Mesothelial cell of epicardium (in vitro differentiated cells): ENCODE data around the gene OTUB2. TPM values are rescaled to one million over a fixed set of nuclear protein-coding genes. Genes with fewer than 3 reads are reported as not detected.

Experiments
- DNase-seq, 2 experiments: peaks; one replicate each; pipeline ENCODE4 v3.0.0; 2021; ENCODE audit warnings: low spot score in 2 of 2; ENCODE audit not compliant: unreplicated experiment in 2 of 2
- H3K27ac Mint-ChIP-seq: 2 replicates; pipeline ENCODE4 v1.8.0; 2021; ENCODE audit warnings: mixed read lengths
- H3K27me3 Mint-ChIP-seq: 2 replicates; pipeline ENCODE4 v1.8.0; 2021; ENCODE audit warnings: low read depth, mixed read lengths
- H3K36me3 Mint-ChIP-seq: 2 replicates; pipeline ENCODE4 v1.8.0; 2021; ENCODE audit warnings: mixed read lengths
- H3K4me1 Mint-ChIP-seq: 2 replicates; pipeline ENCODE4 v1.8.0; 2021; ENCODE audit warnings: mixed read lengths
- H3K4me3 Mint-ChIP-seq: 2 replicates; pipeline ENCODE4 v1.8.0; 2021; ENCODE audit warnings: mild to moderate bottlenecking, moderate library complexity, mixed read lengths
- H3K9me3 Mint-ChIP-seq: 2 replicates; pipeline ENCODE4 v1.8.0; 2021; ENCODE audit warnings: mixed read lengths
- total RNA-seq: library from RNA; stranded (reverse); gene quantifications from 3 replicates; pipeline ENCODE4 v1.2.1, GENCODE V29; 2021
- TF ChIP-seq, protein P1 (sequence below): fragments of 200-600 bp; sonication (generic); IDR thresholded peaks from one replicate; pipeline ENCODE4 v1.5.0; 2021; ENCODE audit warnings: antibody characterized with exemption; ENCODE audit not compliant: unreplicated experiment

Gene OTUB2
- total RNA-seq, 1 donor from 2014 or later = 6.6 TPM

DNA sequence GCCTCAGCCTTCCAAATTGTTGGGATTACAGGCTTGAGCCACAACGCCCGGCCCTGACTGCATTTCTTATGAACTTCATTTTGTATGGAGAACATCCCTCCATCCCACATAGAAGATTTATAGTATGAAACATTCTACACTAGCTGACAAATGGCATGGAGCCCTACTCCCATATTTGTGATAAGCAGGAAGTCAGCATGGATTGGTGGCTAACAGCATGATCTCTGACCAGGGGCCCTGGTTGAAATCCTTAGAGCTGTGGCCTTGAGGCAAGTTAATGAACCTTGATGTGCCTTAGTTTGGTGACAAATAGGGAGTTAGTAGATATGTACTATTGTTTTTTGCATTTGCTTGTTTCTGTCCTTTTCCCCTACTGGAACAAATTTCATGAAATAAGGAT lies 67.3 kb downstream of the OTUB2 start:
- DNase-seq = no peak
- H3K4me3 Mint-ChIP-seq = no peak overlapping the region
- peaks cover 6% of the 10 kb centered on the region for H3K36me3 Mint-ChIP-seq
- no peaks in the 10 kb centered on the region for H3K9me3 Mint-ChIP-seq
- H3K27ac Mint-ChIP-seq = no peak overlapping the region
- TF ChIP-seq, protein P1, sequence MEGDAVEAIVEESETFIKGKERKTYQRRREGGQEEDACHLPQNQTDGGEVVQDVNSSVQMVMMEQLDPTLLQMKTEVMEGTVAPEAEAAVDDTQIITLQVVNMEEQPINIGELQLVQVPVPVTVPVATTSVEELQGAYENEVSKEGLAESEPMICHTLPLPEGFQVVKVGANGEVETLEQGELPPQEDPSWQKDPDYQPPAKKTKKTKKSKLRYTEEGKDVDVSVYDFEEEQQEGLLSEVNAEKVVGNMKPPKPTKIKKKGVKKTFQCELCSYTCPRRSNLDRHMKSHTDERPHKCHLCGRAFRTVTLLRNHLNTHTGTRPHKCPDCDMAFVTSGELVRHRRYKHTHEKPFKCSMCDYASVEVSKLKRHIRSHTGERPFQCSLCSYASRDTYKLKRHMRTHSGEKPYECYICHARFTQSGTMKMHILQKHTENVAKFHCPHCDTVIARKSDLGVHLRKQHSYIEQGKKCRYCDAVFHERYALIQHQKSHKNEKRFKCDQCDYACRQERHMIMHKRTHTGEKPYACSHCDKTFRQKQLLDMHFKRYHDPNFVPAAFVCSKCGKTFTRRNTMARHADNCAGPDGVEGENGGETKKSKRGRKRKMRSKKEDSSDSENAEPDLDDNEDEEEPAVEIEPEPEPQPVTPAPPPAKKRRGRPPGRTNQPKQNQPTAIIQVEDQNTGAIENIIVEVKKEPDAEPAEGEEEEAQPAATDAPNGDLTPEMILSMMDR = no peak
- H3K4me1 Mint-ChIP-seq = no peaks in the 10 kb centered on the region
- H3K27me3 Mint-ChIP-seq = no peaks in the 10 kb centered on the region

DNA sequence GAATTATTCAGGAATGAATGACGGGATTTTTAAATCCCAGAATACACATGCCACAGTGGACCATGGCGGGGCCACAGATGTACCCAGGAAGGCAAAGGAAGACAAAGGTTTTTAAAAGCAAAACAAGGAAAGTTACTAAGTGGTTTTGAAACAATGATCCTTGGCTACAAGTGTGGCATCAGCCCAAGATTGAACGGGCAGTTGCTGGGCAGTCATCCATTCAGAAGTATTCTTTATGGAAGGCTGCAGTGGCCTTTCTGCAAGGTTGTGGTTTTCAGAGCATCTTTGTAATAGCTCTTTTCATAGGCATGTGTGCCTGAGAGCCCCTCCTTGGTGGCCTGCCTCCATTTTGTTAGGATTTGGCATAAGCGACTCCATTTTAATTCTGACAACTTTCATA lies 71.0 kb downstream of the OTUB2 start:
- no peaks in the 10 kb centered on the region for H3K9me3 Mint-ChIP-seq
- TF ChIP-seq, protein P1 = no peak
- H3K27me3 Mint-ChIP-seq = no peaks in the 10 kb centered on the region
- H3K27ac Mint-ChIP-seq = no peak overlapping the region
- no peaks in the 10 kb centered on the region for H3K4me1 Mint-ChIP-seq
- DNase-seq = no peak
- peaks cover 8% of the 10 kb centered on the region for H3K36me3 Mint-ChIP-seq
- no peak overlapping the region for H3K4me3 Mint-ChIP-seq

Other genes starting within 250 kb of the OTUB2 start
- gene PRIMA1, start 237.9 kb upstream of the OTUB2 start, total RNA-seq = 1.5 to 2.3 TPM (median 2.0 TPM) in 3 replicates
- gene FAM181A, start 99.0 kb upstream of the OTUB2 start, total RNA-seq = not detected in 3 replicates
- 1.2 to 1.9 TPM (median 1.5 TPM) in 3 replicates for gene ASB2, start 49.8 kb upstream of the OTUB2 start, total RNA-seq
- not detected in 3 replicates for gene CCDC197, start 29.0 kb upstream of the OTUB2 start, total RNA-seq
- gene DDX24, start 54.9 kb downstream of the OTUB2 start, total RNA-seq = 151 to 159 TPM (median 157 TPM) in 3 replicates
- 31.3 to 33.9 TPM (median 33.1 TPM) in 3 replicates for gene IFI27L1, start 55.0 kb downstream of the OTUB2 start, total RNA-seq
- gene IFI27, start 84.4 kb downstream of the OTUB2 start, total RNA-seq = 6.1 to 9.4 TPM (median 8.0 TPM) in 3 replicates
- gene IFI27L2, start 103.3 kb downstream of the OTUB2 start, total RNA-seq = 28.5 to 36.2 TPM (median 35.8 TPM) in 3 replicates
- gene PPP4R4, start 148.0 kb downstream of the OTUB2 start, total RNA-seq = 0.29 to 0.64 TPM (median 0.54 TPM) in 3 replicates